ENCODE results near the gene DTNA. TPM values are rescaled to one million over a fixed set of nuclear protein-coding genes. Genes with fewer than 3 reads are reported as not detected.
"Not testable (repeated sequence)": the region's sequence is repeated elsewhere in the genome, so short reads cannot be mapped to it uniquely, and the experiment has no call there.

The DTNA gene
- total RNA-seq = not detected
- polyA plus RNA-seq = not detected
- 0 to 0.17 (median 0) reads per million in 6 experiments for total RNA-seq

GRCh38 chr18:34709750-34710441 lies at the start of gene DTNA:
Gene DTNA (plus strand): TSS chr18:34710298. CDS start chr18:34755977, 45,679 bp downstream.
- Mint-ChIP-seq H3K27ac (no peak within 1 kb of the TSS), H3K27me3 (peaks cover 0 to 16% (median 8%) of the 10 kb centered on the region in 5 donors), H3K36me3 (no peaks in the 10 kb centered on the region), H3K4me3 (no peak within 1 kb of the TSS), H3K4me1 (no peaks in the 10 kb centered on the region), H3K9me3 (peaks cover 0 to 5% (median 0%) of the 10 kb centered on the region in 9 donors)
- ATAC-seq = no peak
- DNase-seq = no peak
- POLR2A ChIA-PET = no interaction called here

GRCh38 chr18:34660572-34660971 lies 49.5 kb upstream of the DTNA start:
- H3K27ac Mint-ChIP-seq = no peak overlapping the region
- H3K4me3 Mint-ChIP-seq = no peak overlapping the region
- DNase-seq (no peak), ATAC-seq (no peak)
- POLR2A ChIA-PET = no interaction called here
- H3K4me1 Mint-ChIP-seq = no peaks in the 10 kb centered on the region
- H3K27me3 Mint-ChIP-seq = peaks cover 8 to 26% (median 13%) of the 10 kb centered on the region in 5 donors
- H3K36me3 Mint-ChIP-seq = no peaks in the 10 kb centered on the region
- no peaks in the 10 kb centered on the region for H3K9me3 Mint-ChIP-seq

- POLR2A ChIA-PET = no interaction called here
- H3K9me3 Mint-ChIP-seq = no peaks in the 10 kb centered on the region
- no peaks in the 10 kb centered on the region for H3K36me3 Mint-ChIP-seq
- H3K4me1 Mint-ChIP-seq = no peaks in the 10 kb centered on the region
- H3K4me3 Mint-ChIP-seq = no peak overlapping the region
- H3K27ac Mint-ChIP-seq = no peak overlapping the region
- H3K27me3 Mint-ChIP-seq = peaks cover 8 to 26% (median 13%) of the 10 kb centered on the region in 5 donors
- ATAC-seq (no peak), DNase-seq (peak in 2 of 10 donors; percentile 4 to 14)
These were observed 48.5 kb upstream of the DTNA start for GRCh38 chr18:34661464-34662087.

- Mint-ChIP-seq H3K36me3 (no peaks in the 10 kb centered on the region), H3K4me3 (no peak overlapping the region), H3K27me3 (peaks cover 0 to 9% (median 2%) of the 10 kb centered on the region in 5 donors), H3K4me1 (no peaks in the 10 kb centered on the region), H3K27ac (no peak overlapping the region), H3K9me3 (peaks cover 0 to 2% (median 0%) of the 10 kb centered on the region in 9 donors)
- no peak for DNase-seq
- POLR2A ChIA-PET = no interaction called here
- no peak for ATAC-seq
These were observed 33.1 kb upstream of the DTNA start for GRCh38 chr18:34676816-34677574.

- H3K36me3 Mint-ChIP-seq, ATAC-seq, H3K4me1 Mint-ChIP-seq, POLR2A ChIA-PET, DNase-seq, H3K27ac Mint-ChIP-seq, H3K4me3 Mint-ChIP-seq: not testable (repeated sequence)
- Mint-ChIP-seq H3K9me3 (peaks cover 0 to 15% (median 0%) of the 10 kb centered on the region in 9 donors), H3K27me3 (peaks cover 5 to 36% (median 11%) of the 10 kb centered on the region in 5 donors)
These were observed 20.3 kb upstream of the DTNA start for GRCh38 chr18:34689750-34690149.

GRCh38 chr18:34691614-34692013 lies 18.5 kb upstream of the DTNA start:
- ATAC-seq = no peak
- Mint-ChIP-seq H3K9me3 (peaks cover 0 to 15% (median 0%) of the 10 kb centered on the region in 9 donors), H3K4me3 (no peak overlapping the region), H3K4me1 (peaks cover 0 to 2% (median 0%) of the 10 kb centered on the region in 4 donors), H3K27me3 (peaks cover 5 to 36% (median 13%) of the 10 kb centered on the region in 5 donors), H3K27ac (no peak overlapping the region), H3K36me3 (no peaks in the 10 kb centered on the region)
- no peak for DNase-seq
- POLR2A ChIA-PET = no interaction called here

- ATAC-seq = no peak
- Mint-ChIP-seq H3K27me3 (peaks cover 3 to 14% (median 13%) of the 10 kb centered on the region in 5 donors), H3K4me3 (no peak overlapping the region), H3K4me1 (peaks cover 0 to 2% (median 0%) of the 10 kb centered on the region in 4 donors), H3K27ac (no peak overlapping the region), H3K36me3 (no peaks in the 10 kb centered on the region), H3K9me3 (no peaks in the 10 kb centered on the region)
- DNase-seq = no peak
- POLR2A ChIA-PET = no interaction called here
These were observed 15.4 kb upstream of the DTNA start for GRCh38 chr18:34694591-34695165.

GRCh38 chr18:34695310-34695709 lies 14.8 kb upstream of the DTNA start:
- Mint-ChIP-seq H3K27ac (no peak overlapping the region), H3K27me3 (peaks cover 3 to 14% (median 11%) of the 10 kb centered on the region in 5 donors), H3K4me3 (no peak overlapping the region), H3K4me1 (peaks cover 0 to 1% (median 0%) of the 10 kb centered on the region in 4 donors), H3K9me3 (no peaks in the 10 kb centered on the region), H3K36me3 (no peaks in the 10 kb centered on the region)
- ATAC-seq (no peak), DNase-seq (no peak)
- POLR2A ChIA-PET = no interaction called here

GRCh38 chr18:34696671-34697070 lies 13.4 kb upstream of the DTNA start:
- no peaks in the 10 kb centered on the region for H3K9me3 Mint-ChIP-seq
- H3K27me3 Mint-ChIP-seq = peaks cover 2 to 10% (median 7%) of the 10 kb centered on the region in 5 donors
- ATAC-seq = no peak
- no peak for DNase-seq
- no peak overlapping the region for H3K4me3 Mint-ChIP-seq
- POLR2A ChIA-PET = no interaction called here
- H3K27ac Mint-ChIP-seq = no peak overlapping the region
- H3K36me3 Mint-ChIP-seq = no peaks in the 10 kb centered on the region
- H3K4me1 Mint-ChIP-seq = no peaks in the 10 kb centered on the region

GRCh38 chr18:34697233-34697632 lies 12.9 kb upstream of the DTNA start:
- no peaks in the 10 kb centered on the region for H3K9me3 Mint-ChIP-seq
- no peaks in the 10 kb centered on the region for H3K4me1 Mint-ChIP-seq
- POLR2A ChIA-PET = no interaction called here

GRCh38 chr18:34697891-34698290 lies 12.2 kb upstream of the DTNA start:
- DNase-seq (no peak), ATAC-seq (no peak)
- Mint-ChIP-seq H3K4me1 (no peaks in the 10 kb centered on the region), H3K27ac (no peak overlapping the region), H3K4me3 (no peak overlapping the region), H3K27me3 (peaks cover 0 to 10% (median 3%) of the 10 kb centered on the region in 5 donors), H3K9me3 (no peaks in the 10 kb centered on the region), H3K36me3 (no peaks in the 10 kb centered on the region)
- POLR2A ChIA-PET = no interaction called here

More at GRCh38 chr18:34697233-34697632, 12.9 kb upstream of the DTNA start:
- no peak for ATAC-seq
- H3K36me3 Mint-ChIP-seq = no peaks in the 10 kb centered on the region
- H3K27me3 Mint-ChIP-seq = peaks cover 2 to 10% (median 3%) of the 10 kb centered on the region in 5 donors
- no peak for DNase-seq
- no peak overlapping the region for H3K4me3 Mint-ChIP-seq
- no peak overlapping the region for H3K27ac Mint-ChIP-seq

- Mint-ChIP-seq H3K36me3 (no peaks in the 10 kb centered on the region), H3K9me3 (no peaks in the 10 kb centered on the region), H3K4me1 (no peaks in the 10 kb centered on the region), H3K4me3 (no peak overlapping the region), H3K27ac (no peak overlapping the region), H3K27me3 (peaks cover 0 to 6% (median 3%) of the 10 kb centered on the region in 5 donors)
- DNase-seq (no peak), ATAC-seq (no peak)
- POLR2A ChIA-PET = no interaction called here
These were observed 8.2 kb upstream of the DTNA start for GRCh38 chr18:34701911-34702310.

- Mint-ChIP-seq H3K9me3 (peaks cover 0 to 1% (median 0%) of the 10 kb centered on the region in 9 donors), H3K4me1 (no peaks in the 10 kb centered on the region)
- no peak for DNase-seq
These were observed 7.3 kb upstream of the DTNA start for GRCh38 chr18:34702814-34703213.

More at GRCh38 chr18:34702814-34703213, 7.3 kb upstream of the DTNA start:
- POLR2A ChIA-PET = no interaction called here
- Mint-ChIP-seq H3K36me3 (no peaks in the 10 kb centered on the region), H3K27ac (no peak overlapping the region), H3K27me3 (peaks cover 0 to 6% (median 3%) of the 10 kb centered on the region in 5 donors), H3K4me3 (no peak overlapping the region)
- no peak for ATAC-seq
